SKM-1 treated with dmso at 0.1 percent for 144 hours (cell line): ENCODE data around the gene USP4.
"Not testable (repeated sequence)": the region's sequence is repeated elsewhere in the genome, so short reads cannot be mapped to it uniquely, and the experiment has no call there.

Experiments used
- DNase-seq: peaks from one replicate; lab custom pipeline; 2025; ENCODE audit not compliant: unreplicated experiment; lab: John Stamatoyannopoulos, UW

The USP4 gene

DNA sequence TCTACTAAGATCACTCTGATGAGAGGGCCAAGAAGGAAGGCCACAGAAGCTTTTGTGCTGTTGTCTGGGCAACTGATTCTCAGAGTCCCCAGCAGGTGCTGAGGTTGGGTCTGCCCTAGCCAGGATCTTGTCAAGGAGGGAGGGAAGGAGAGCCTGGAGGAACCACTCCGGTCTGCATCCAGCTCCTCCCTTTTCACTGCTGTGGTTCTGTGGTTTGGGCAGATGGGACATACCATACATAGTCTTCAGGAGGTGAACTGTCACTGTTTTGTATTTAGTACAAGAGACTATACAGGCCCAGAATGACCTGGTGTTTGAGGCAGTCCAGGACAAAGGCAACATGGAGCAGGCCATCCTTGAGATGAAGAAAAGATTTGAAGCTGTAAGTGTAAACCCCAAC is 84.7 kb downstream of the USP4 start:
- no peak for DNase-seq

DNA sequence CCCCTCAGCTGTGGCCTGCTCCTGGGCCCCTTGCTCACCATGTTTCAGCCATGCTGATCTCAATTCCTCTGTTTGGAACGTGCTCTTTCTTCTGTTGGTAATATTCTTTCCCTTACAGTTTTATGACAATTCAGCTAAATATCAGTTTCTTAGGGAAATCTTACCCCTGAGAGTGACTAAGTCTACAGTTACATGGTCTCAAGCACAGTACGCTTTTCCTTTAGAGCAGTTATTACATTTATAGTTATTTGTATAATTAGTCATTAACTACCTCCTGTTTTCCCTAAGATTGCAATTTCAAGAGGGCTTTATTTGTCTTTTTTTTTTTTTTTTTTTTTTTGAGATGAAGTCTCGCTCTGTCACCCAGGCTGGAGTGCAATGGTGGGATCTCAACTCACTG is 86.3 kb downstream of the USP4 start:
- no peak for DNase-seq

DNA sequence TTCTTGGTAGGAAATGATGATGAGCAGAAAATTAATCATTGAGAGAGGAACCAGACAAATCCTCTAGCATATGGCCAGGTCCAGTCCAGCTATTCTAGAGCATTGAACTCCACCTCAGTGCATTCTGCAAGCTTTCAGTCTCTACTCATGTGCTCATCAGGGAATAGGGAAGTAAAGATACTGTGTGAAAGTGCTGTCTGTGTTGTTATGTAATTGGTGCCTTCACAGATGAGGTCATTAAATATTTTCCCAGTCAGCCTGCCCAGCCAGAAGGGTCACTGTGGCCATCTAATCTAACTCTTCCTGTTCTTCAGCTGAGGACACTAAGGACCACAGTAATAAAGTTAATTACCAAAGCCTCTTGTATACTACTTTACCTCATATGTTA is 91.0 kb downstream of the USP4 start:
- peak; percentile 96 for DNase-seq

DNA sequence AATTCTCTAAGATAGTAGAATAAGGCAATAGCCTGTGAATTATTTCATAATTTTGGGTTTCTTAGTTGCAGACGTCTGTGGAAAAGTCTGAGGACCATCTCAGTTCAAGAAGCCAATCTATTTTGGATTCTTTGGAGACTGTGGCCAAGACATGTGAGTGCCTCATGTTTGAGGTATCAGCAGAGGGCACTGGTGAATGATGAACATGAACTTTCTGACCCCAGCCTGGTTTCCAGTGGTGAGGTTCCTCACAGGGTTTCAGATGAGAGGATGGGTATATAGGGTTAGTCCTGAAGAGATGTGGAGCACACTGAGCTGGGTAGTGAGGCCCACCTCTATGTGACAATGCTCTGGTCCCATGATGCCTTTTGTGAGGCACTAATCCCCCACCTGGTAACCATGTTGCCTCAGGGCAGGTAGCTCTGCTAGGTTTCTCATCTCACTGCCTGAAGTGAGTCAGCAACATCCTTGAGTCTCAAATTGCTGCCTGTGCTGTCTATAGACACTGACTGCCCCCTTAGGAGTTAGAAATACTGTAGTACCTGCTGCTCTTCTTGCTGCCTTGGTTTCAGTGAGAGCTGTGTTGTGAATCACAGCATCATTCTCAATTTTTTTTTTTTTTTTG is 95.2 kb downstream of the USP4 start:
- DNase-seq = no peak

DNA sequence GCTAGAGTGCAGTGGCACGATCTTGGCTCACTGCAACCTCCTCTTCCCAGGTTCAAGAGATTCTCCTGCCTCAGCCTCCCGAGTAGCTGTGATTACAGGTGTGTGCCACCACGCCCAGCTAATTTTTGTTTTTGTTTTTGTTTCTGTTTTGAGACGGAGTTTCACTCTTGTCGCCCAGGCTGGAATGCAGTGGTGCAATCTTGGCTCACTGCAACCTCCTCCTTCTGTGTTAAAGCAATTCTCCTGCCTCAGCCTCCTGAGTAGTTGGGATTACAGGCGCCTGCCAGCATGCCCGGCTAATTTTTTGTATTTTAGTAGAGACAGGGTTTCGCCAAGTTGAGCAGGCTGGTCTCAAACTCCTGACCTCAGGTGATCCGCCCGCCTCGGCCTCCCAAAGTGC is 99.8 kb downstream of the USP4 start:
- not testable (repeated sequence) for DNase-seq

DNA sequence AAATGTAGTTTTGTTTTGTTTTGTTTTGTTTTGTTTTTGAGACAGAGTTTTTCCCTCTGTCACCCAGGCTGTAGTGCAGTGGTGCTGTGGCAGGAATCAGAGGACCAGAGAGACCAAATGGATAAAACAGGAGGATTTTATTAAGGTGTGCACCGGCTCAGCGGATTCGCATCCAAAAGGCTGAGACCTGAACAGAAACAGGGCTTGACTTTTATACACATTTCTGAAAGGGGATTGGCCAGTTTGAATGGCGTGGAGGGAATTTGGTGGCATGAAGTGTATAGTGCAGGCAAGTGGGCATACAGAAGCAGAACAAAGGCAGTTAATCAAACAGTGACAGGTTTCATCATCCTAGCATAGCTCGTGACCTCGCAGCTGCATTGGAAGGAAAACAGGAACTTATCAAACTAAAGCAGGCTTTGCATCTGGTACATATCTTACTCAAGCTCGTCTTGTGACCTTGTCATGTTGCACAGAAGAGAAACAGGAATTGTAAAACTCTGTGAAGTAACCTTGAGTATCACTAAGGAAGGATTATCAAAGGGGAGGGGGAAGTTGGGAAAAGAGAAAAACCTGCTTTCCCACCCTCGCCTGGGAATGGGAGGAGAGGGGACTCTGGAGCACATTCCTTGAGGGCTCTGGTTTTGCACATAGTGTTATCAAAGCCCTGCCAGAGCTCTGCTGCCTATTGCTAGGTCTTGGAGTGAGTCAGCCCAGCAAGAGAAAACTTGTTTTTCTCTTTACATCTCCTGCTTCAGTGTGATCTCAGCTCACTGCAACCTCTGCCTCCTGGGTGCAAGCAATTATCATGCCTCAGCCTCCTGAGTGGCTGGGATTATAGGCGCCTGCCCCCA is 101.4 kb downstream of the USP4 start:
- DNase-seq = peak; percentile 98

DNA sequence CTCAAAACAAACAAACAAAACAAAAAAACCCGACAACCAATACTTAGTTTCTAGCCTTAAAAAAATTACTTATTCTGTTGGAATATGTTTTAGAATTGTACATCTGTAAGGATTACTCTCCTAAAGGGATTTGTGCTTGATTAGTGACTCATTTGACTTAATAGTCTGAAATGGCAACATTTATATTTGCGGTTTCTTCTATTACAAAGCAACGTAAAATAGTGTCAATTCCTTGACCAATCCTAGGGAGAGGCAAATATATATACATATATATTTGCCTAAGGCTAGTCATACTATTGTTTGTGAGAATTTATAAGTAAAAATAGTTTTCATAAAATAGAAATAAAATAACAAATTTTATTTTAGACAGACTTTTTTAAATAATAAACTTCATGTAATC is 102.5 kb downstream of the USP4 start:
- DNase-seq = no peak

DNA sequence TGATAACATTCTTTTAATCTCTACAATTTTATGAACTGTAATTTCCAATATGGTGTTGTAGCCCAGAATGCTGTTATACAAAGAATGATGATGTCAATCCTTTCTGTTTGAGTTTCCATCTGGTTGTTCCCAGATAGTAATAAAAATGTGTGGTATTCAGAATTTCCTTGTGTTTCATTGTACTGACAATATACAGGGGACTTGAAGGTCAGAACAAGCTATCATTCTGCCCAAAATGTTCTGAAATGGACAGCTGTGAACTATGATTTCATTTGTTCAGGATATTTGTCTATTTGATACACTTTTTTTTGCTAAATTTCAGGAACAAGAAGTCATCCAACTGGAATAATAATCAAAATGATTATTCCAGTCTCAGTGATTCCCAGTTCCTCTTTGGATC is 103.6 kb downstream of the USP4 start:
- no peak for DNase-seq

DNA sequence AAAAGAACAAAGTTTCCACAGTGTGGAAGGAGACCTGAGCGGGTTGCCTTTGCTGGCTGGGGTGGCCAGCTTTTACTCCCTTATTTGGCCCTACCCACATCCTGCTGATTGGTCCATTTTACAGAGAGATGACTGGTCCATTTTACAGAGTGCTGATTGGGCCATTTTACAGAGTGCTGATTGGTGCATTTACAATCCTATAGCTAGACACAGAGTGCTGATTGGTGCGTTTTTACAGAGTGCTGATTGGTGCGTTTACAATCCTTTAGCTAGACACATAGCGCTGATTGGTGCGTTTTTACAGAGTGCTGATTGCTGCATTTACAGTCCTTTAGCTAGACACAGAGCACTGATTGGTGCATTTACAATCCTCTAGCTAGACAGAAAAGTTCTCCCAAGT is 111.0 kb downstream of the USP4 start:
- not testable (repeated sequence) for DNase-seq
